ENCODE results near the gene USP11. TPM values are rescaled to one million over a fixed set of nuclear protein-coding genes. Genes with fewer than 3 reads are reported as not detected.

Gene USP11
- total RNA-seq, 1 donor from 2014 or later: 104 TPM

DNA sequence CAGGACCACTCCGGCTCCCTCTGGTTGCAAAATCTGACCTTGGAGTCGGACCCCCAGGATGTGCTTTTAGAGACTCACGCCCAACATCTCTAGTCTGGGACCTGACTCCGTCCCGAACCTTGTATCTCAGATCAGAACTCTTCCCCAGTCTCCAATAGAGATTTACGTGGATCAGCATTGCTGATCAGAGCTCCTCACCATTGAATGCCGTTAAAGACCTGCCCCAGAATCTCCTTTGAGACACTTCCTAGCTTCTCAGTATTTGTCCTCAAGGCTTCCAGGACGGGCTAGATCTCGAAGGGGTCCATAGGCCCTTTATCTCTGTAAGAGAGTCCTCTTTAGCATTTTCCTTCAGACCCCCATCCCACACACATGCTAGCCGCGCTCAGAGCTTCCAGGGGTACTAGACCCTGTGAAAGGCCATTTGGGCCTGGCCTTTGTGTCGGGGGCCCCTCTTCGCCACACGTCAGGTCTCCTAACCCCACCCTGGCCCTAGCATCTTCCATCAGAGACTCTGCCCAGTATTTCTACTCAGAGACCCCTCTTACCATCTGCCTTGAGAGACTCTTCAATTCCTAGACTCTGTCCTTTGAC, 38.5 kb upstream of the USP11 start:
- Histone ChIP-seq H3K36me3 (peaks cover 4 to 14% of the 10 kb centered on the region in 2 donors), H3K9me3 (no peaks in the 10 kb centered on the region), H3K4me1 (peaks cover 12 to 24% of the 10 kb centered on the region in 2 donors), H3K27ac (peak overlapping the region; percentile 95 to 99), H3K4me3 (peak overlapping the region; percentile 72 to 99), H3K27me3 (no peaks in the 10 kb centered on the region)
- DNase-seq (ENCODE audit: low spot score in 2 of 2): no peak
- TF ChIP-seq, protein P1, sequence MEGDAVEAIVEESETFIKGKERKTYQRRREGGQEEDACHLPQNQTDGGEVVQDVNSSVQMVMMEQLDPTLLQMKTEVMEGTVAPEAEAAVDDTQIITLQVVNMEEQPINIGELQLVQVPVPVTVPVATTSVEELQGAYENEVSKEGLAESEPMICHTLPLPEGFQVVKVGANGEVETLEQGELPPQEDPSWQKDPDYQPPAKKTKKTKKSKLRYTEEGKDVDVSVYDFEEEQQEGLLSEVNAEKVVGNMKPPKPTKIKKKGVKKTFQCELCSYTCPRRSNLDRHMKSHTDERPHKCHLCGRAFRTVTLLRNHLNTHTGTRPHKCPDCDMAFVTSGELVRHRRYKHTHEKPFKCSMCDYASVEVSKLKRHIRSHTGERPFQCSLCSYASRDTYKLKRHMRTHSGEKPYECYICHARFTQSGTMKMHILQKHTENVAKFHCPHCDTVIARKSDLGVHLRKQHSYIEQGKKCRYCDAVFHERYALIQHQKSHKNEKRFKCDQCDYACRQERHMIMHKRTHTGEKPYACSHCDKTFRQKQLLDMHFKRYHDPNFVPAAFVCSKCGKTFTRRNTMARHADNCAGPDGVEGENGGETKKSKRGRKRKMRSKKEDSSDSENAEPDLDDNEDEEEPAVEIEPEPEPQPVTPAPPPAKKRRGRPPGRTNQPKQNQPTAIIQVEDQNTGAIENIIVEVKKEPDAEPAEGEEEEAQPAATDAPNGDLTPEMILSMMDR (IDR thresholded peaks at IDR 0.05): no peak
- intact Hi-C loops (cut with DNase I): loop anchor here (1.0 to 10.0 kb wide), 5 partner anchors 38 to 461 kb away; partner anchors contain the start of genes ELK1, USP11, UXT and ZNF41

DNA sequence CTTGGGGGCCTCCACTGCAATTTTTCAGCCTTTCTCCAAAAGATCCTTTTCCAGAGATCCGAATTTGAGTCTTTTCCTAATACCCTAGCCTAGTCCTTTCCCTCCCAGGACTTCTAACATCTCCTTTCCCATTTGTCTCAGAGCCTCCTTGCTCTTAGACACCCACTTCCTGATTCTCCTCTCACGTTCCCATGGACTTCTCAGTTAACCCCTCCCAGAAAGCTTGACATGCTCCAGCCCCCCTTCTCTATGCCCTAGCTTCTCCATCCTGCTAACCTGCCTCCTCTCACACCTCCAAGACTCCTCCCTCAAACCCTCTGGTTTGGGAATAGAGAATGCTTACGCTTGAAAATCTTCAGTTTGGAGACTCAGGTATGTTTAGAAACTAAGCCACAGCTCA, 36.7 kb upstream of the USP11 start:
- no peak for DNase-seq (ENCODE audit: low spot score in 2 of 2)
- intact Hi-C loops (cut with DNase I): loop anchor here (10.0 kb wide), 1 partner anchor 459 kb away; the partner anchor contains the start of genes ELK1 and UXT
- Histone ChIP-seq H3K4me3 (peak overlapping the region; percentile 11 to 99), H3K4me1 (peaks cover 12 to 24% of the 10 kb centered on the region in 2 donors), H3K36me3 (peaks cover 22 to 32% of the 10 kb centered on the region in 2 donors), H3K9me3 (no peaks in the 10 kb centered on the region), H3K27ac (no peak overlapping the region), H3K27me3 (no peaks in the 10 kb centered on the region)
- TF ChIP-seq, protein P1 (IDR thresholded peaks at IDR 0.05): no peak

DNA sequence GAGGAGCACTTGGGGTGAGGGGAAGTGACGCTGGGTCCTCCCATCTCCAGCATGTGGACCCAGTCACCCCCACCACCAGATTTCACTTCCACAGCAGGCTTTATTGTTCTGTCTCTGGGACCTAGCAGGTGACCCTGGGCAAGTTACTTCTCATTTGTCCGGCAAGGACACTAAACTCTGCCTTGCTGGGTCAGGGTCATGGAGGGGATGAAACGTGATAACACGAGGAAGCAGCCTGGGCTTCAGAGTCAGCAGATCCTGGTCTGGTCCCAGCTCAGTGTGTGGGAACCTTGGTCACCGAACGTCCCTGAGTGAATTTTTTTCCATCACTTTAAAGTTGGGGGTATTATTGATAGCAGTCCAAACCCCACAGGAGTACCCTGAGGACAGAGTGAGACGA, 35.3 kb upstream of the USP11 start:
- TF ChIP-seq, protein P1 (IDR thresholded peaks at IDR 0.05): no peak
- H3K4me3 ChIP-seq: peak overlapping the region in 1 of 2 donors; percentile 17
- H3K36me3 ChIP-seq: peaks cover 37 to 47% of the 10 kb centered on the region in 2 donors
- H3K9me3 ChIP-seq: no peaks in the 10 kb centered on the region
- intact Hi-C loops (cut with DNase I): loop anchor here (10.0 kb wide), 1 partner anchor 457 kb away; the partner anchor contains the start of genes ELK1 and UXT
- H3K4me1 ChIP-seq: peaks cover 12 to 24% of the 10 kb centered on the region in 2 donors
- H3K27ac ChIP-seq: no peak overlapping the region
- DNase-seq (ENCODE audit: low spot score in 2 of 2): no peak
- H3K27me3 ChIP-seq: no peaks in the 10 kb centered on the region

DNA sequence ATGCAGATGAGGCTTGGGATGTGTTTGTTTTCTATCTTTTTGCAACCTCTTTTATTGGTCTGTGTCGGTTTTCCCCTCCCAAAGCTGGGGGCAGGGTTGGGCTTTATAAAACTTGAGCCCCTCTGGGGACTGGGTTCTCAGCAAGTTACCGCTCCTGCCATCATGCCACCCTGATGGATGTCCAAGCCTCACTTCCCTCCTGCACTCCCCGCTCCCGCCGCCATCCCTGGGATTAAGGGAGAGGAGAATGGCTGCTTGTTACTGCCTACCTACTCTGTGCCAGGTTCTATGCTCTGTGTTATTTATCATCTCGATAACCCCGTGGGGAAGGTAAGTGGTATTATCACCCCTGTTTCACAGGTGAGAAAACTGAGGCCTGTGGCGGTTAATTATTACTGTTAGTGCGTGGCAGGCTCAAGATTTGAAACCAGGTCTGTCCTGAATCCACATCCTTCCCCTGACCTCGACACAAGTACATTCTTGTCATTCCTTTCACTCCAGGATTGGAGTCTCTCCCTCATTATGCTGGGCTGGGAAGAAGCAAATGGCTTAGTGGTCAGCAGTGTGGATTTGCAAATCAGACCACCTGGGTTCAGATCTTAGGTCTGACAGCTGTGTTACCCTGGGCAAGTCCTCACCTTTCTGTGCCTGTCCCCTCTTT, 34.7 kb upstream of the USP11 start:
- peaks cover 12 to 23% of the 10 kb centered on the region in 2 donors for H3K4me1 ChIP-seq
- no peaks in the 10 kb centered on the region for H3K9me3 ChIP-seq
- no peak overlapping the region for H3K27ac ChIP-seq
- TF ChIP-seq, protein P1 (IDR thresholded peaks at IDR 0.05): no peak
- H3K27me3 ChIP-seq: no peaks in the 10 kb centered on the region
- peaks cover 43 to 53% of the 10 kb centered on the region in 2 donors for H3K36me3 ChIP-seq
- intact Hi-C loops (cut with DNase I): loop anchor here (10.0 kb wide), 1 partner anchor 457 kb away; the partner anchor contains the start of genes ELK1 and UXT
- H3K4me3 ChIP-seq: peak overlapping the region in 1 of 2 donors; percentile 17
- DNase-seq (ENCODE audit: low spot score in 2 of 2): no peak

DNA sequence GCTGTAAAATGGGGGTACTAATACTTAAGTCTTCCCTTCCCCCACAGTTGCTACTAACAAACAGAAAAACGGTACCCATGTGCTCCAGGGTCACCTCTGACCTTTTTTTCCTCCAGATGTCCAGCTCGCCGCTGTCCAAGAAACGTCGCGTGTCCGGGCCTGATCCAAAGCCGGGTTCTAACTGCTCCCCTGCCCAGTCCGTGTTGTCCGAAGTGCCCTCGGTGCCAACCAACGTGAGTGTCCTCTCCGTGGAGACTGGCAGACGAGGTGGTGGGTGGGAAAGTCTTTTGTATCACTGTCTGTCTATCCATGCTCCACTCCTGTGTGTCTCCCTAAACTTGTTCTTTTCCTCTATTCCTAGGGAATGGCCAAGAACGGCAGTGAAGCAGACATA, 34.1 kb upstream of the USP11 start:
- DNase-seq (ENCODE audit: low spot score in 2 of 2): no peak
- Histone ChIP-seq H3K9me3 (no peaks in the 10 kb centered on the region), H3K4me1 (peaks cover 12 to 21% of the 10 kb centered on the region in 2 donors), H3K36me3 (peaks cover 48 to 58% of the 10 kb centered on the region in 2 donors), H3K27me3 (no peaks in the 10 kb centered on the region), H3K27ac (no peak overlapping the region), H3K4me3 (no peak overlapping the region)
- TF ChIP-seq, protein P1 (IDR thresholded peaks at IDR 0.05): no peak
- intact Hi-C loops (cut with DNase I): loop anchor here (10.0 kb wide), 1 partner anchor 456 kb away; the partner anchor contains the start of genes ELK1 and UXT

Measured in ascending aorta (tissue), 2 donors.